ENCODE data around the gene WASF2. TPM values are rescaled to one million over a fixed set of nuclear protein-coding genes. Genes with fewer than 3 reads are reported as not detected.

WASF2 gene
- total and polyA plus RNA-seq, 2 of the 8 experiments (the other 6 are each of a cell fraction or from before 2014, with no cell fraction given) = 32.1 to 86.6 TPM

DNA sequence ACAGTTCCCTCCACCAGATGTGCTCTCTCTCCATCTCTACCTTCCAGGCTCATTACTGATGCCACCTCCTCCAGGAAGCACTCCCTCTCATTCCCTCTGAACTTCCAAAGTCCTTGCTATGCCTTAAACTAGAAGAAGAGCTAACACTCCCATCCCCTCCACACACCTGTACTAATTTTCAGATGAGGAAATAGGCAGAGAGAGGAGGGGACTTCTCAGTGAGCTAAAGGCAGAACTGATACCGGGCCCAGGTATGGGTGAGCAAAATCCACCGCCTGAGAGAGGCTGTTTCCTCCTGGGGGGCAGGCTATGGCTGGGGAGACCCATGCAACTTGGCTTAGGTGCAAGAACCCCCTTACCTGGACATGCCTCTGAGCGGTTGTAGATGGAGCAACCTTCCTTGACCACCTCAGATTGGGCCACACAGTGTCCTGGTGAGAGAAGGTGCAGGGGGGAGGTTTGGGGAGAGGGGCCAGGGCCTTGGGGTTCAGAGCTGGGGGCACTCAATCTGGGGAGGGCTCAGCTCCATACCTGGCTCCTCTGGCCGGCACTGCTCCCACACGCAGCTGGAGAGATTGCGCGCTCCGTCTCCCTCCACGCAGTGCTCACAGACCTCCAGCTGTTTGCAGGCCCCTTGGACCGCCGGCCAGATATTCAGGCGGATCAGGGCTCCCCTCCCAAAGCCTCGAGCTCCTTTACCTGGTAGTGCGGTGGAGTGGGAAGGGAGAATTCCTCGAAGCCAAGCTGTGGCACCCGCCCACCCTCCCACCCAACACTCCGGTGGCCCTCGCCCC lies 107.8 kb downstream of the WASF2 start (continued):
- TF ChIP-seq JUN (IDR thresholded peaks at IDR 0.05; ENCODE audit: low read depth, low read length) (no peak), SUZ12 (IDR thresholded peaks at IDR 0.05; ENCODE audit: low read length) (no peak)
- TF ChIP-seq, protein P1, sequence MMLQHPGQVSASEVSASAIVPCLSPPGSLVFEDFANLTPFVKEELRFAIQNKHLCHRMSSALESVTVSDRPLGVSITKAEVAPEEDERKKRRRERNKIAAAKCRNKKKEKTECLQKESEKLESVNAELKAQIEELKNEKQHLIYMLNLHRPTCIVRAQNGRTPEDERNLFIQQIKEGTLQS (IDR thresholded peaks at IDR 0.05; ENCODE audit: insufficient read depth, low read depth, low read length) = no peak

All from H1 (cell line).